ENCODE data around the gene KRT79.
"Not testable (repeated sequence)": the region's sequence is repeated elsewhere in the genome, so short reads cannot be mapped to it uniquely, and the experiment has no call there.

KRT79 gene

DNA sequence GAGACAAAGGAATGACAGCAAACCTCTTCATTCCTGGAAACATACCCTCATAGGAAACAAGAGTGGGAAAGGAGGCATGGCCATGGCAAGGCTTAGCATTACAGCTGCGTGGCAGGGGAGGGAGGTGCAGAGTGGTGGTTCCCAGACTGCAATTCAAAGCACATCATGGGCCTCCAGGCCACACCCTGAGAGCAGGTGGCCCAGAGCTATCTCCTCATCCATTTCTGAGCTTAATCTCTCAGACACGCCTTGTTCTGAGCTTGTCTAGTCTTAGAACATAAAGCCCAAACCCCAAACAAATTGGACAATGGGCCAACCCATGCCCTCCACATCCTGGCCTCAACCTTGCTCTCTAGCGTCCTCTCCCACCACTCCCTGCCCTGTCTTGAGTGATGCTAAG, 32.3 kb downstream of the KRT79 start:
- no peak for DNase-seq

DNA sequence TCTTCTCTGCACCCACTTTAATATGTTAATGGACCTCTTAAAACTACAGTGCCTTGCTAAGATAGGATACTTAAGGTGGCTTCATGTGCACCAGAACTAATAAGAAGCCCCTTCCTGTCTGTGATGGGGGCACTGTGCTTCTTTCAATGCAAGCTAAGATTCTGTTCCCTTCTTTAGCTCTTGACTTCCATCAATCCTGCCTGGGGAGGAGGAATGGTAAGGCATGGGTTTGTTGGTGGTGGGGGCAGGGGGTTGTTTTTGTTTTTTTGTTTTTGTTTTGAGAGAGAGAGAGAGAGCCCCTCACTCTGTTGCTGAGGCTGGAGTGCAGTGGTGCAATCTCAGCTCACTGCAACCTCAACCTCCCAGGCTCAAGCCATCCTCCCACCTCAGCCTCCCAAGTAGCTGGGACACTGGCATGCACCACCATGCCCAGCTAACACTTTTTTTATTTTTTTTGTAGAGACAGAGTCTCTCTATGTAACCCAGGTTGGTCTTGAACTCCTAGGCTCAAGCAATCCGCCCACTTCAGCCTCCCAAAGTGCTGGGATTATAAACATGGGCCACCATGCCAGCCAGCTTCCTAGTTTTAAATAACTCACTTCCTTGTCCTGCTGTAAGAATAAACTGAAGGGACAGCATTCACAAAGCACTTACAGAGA, 33.7 kb downstream of the KRT79 start:
- no peak for DNase-seq

DNA sequence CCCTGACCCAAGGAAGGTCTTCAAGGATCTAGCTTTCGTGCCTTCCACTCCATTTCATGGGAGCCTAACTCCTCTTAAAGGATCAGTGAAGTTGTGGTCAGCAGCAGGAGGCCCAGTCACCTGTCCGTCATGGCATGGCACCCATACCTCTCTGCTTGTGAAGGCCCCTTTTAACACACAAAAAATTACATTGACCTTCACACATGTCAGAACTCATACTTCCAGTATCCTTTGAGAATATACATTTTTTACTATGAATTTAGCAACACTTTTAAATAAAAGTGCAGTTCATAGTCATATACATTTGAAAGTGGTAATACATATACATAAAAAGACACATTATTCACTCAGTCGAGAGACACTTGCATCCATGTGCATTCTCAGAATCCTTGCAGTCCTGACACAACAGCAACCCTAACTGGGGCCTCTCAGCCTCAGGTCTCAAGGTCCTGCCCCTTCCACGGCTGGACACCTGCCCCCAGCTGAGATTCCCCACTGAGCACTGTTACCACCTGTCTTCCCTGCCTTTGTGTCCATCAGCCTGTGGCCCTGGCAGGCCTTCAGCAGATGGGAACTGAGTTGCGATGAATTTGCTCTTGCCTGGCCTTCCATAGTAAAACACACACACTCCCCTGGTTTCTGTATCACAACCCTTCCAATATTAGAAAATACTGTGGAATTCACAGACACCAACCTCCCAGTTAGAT, 34.5 kb downstream of the KRT79 start:
- no peak for DNase-seq

DNA sequence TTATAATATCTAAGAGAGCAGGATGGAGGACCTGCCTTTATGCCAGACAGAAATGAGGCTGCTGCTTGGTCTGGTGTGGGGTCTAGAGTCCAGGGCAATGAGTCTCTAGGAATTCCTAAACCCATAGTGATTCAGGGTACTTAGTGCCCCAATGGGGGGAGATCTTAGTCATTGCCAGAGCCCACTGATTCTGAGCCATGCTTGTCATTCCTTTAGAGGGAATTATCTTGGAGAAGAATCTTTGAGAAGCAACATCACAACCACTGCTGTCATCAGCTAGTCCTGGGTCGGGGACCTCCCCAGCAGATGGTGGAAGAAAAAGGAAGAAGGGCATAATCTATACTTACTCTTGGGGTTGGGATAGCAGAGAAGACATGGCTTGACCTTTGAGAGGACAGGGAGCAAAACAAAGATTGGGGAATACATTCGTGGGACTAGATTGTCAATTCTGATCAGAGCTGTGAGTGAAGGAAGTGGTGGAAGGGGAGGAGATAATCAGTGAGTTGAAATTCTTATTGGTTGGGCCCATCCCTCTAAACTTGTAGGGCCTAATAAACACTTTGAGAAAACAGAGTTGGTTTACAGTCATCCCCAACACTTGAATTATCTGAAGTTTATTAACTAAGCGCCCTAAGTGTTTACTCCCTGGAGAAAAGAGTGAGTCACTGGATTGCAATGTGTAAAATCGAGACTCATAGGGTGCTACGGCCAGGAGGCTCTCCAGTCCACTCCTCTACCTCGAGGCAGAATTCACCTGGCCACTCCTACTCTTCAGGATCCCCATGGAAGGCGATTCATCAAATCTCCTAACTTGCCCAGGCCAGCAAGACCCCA, 35.2 kb downstream of the KRT79 start:
- no peak for DNase-seq

DNA sequence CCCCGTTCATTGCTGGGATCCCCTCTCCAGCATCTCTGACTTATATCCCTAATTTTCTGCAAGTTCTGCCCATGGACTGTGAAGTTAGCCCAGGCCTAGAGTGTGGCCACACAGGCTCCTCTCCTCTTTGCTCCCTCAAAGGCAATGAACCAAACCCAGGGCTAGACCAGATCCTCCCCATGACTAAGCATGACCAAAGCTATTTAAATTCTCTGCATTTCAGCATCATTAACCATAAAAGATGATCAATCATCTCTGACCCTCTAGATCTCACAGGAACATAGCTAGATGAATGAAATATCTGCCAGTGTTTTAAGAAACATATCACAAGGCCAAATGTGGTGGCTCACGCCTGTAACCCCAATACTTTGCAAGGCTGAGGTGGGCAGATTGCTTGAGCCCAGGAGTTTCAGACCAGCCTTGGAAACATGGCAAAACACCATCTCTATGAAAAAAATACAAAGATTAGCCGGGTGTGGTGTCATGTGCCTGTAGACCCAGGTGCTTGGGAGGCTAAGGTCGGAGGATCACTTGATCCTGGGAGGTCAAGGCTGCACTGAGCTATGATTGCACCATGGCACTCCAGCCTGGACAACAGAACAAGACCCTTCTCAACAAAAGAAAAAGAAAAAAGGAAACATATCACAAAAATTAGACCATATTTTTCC, 36.0 kb downstream of the KRT79 start:
- DNase-seq, result no peak

DNA sequence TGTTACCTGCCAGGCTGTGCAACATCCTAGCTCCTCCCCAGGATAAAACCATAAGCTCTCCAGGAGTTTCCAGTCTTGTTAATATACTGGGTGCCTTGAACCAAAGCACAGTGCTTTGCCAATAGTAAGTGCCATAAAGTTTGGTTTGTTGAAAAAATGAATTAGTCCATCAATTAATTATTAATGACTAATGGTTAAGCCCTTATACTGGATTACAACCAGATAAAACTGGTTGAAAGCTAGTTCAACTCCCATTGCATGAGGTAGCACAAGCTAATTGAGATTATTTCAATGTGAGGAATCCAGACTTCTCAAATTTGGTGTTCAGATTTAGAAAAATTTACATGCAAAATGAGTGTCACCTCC, 36.6 kb downstream of the KRT79 start:
- no peak for DNase-seq

DNA sequence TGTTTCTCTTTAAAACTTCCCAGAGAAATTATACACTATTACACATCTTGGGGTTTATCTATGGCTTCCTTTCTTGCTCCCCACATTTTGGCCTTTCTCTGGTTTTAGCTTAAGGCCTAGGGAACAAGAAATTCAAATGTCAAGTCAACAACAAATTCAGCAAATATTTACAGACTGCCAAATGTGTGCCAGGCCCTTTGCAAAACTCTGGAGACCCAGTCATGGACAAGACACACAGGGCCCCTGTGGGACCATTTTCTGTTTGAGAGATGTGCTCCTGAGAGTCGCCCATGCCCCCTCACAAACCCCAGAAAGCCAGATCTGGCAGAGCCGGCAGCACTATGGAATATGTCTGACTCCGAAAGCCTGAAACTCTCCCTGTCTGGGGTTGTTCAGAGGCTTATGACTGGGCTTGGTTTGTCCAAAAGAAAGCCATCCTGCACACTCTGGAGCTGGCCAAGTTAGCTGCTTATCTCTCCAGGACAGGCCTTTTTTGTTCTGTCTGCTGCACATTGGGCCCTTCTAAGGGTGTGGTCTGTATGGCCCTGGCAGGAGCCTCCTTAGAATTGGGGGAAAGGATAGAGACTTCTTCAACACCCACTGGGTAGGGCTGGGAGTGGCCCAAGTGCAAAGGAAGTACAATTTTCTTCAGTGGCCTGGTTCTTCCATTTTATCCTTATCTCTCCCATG, 37.1 kb downstream of the KRT79 start:
- DNase-seq, result no peak

DNA sequence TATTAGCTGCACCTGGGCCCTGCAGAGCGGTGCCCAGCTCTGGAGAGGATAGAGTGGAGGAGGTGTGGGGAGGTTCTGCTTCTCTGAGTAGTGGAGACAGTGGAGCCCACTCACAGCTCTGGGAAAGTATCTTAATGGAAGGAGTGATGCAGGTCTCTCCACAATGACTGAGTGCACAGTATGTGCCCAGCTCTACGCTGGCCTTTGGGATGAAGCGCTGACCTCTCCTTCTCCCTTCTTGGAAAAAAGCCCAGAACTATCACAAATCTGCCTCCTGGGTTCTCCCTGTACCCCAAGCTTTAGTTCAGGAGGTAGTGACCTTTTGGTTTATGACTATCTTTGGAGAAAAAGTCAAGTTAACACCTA, 37.7 kb downstream of the KRT79 start:
- DNase-seq, result no peak

DNA sequence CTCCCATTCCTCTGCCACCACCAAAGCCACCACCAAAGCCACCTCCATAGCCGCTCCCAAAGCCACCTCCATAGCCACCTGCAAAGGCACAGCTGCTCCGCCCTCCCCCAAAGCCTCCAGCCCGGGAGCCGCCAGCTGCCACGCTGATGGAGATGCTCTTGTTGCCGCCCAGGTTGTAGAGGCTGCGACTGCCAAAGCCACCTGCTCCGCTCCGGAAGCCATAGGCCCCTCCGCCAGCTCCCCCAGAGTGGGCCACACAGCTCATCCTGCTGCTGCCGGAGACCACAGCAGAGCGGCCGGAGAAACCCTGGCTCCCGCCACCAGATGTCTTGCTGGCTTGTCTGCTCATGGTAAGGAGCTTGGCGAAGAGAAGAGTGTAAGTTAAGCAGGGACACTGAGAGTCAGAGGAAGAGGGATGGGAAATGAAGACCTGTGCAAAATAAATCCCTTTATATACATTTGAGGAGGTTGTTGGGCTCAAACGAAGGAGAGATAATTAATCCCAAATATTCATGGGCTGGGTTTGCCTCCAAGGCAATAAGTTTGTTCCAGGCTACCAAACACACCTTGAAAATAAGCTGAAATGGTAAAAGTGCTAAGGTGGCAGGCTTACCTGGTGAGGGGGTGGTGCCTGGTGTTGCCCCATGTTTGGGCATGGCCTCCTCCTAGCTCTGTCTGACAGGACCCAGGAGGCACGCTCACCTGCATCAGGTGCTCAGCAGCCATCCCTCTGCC, 38.2 kb downstream of the KRT79 start, which contains the start of gene KRT3:
KRT3 (minus strand) TSS at position 424 of the 735 bp plus-strand sequence; CDS start at position 349, 75 bp downstream.
- no peak for DNase-seq

DNA sequence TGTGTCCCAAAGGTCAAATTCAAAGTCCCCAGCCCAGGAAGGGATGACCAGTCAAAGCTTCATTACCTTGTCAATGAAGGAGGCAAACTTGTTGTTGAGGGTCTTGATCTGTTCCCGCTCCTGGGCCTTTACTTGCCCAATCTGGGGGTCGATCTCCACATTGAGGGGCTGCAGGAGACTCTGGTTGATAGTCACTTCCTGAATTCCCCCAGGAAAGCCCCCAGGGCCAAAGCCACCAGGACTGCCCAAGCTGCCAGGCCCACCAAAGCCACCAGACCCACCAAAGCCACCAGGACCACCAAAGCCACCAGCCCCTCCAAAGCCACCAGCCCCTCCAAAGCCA, 38.8 kb downstream of the KRT79 start:
- DNase-seq, result not testable (repeated sequence)

DNA sequence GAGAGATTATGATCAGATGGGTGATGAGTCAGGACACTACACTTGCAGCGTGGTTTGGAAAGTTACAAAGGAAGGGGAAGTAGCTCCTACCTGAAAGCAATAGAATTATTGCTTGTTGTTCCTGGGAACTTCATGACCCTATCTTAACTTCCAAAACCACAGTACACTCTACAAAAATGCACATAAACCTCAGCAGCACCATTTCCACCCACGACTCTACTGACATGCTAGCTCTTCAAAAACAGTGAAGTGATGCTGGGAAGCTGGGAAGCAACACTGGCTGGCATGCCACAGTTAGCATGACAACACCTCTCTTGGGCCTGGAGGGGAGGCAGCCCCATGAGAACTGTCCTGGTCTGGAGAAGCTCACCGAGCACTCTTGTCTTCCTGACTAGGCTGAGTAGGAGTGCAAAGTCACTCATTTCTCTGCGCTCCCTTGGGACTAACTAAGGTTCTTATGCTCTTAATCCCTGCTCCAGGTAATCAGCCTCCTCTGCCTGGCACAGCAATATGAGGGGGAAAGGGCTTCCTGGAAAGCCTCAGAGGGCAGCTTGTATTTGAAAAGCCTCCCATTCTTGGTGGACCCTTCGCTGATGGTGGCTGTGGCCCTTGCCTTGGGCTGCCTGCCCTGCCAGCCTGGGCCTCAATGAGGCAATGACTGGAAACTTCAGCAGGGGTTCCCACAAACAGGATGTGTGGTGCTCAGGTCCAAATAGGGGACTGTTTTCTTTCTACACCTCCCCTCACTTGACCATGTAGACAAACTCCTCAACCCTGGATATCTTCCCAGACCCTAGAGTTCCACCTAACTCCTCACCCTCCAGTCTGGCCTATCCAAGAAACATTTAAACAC, 39.4 kb downstream of the KRT79 start:
- DNase-seq, result peak; percentile 28

DNA sequence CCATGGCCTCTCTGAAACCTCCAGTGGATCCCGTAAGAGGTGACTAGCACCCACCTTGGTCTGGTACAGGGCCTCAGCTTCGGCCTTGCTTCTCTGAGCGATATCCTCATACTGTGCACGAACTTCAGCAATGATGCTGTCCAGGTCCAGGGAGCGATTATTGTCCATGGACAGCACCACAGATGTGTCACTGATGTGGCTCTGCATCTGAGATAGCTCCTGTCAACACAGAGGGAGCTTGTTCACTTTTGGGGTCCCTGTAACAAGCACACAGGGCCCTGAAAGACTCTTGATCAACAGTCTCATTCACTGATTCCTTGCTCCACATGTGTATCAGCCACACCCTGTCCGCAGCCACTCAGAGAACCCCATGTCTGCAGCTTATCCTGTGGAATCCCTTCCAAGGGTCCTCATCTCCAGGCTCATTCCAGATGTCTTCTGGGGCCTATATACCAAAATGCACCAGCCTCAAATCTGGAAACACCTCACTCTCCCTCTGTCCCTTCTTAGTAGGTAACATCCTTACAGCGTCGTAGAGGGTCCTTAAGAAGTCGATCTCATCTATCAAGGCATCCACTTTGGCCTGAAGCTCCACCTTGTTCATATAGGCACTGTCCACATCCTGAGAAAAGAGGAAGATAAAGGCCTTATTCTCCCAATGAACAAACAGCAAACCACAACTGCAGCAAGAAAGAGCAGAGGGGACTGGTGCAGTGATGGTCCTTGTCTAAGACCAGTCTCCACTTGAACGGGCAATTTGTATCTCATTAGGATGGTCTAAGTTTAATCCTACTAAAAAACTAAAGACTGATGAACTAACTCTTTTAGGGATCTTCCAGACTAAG, 41.7 kb downstream of the KRT79 start:
- no peak for DNase-seq

DNA sequence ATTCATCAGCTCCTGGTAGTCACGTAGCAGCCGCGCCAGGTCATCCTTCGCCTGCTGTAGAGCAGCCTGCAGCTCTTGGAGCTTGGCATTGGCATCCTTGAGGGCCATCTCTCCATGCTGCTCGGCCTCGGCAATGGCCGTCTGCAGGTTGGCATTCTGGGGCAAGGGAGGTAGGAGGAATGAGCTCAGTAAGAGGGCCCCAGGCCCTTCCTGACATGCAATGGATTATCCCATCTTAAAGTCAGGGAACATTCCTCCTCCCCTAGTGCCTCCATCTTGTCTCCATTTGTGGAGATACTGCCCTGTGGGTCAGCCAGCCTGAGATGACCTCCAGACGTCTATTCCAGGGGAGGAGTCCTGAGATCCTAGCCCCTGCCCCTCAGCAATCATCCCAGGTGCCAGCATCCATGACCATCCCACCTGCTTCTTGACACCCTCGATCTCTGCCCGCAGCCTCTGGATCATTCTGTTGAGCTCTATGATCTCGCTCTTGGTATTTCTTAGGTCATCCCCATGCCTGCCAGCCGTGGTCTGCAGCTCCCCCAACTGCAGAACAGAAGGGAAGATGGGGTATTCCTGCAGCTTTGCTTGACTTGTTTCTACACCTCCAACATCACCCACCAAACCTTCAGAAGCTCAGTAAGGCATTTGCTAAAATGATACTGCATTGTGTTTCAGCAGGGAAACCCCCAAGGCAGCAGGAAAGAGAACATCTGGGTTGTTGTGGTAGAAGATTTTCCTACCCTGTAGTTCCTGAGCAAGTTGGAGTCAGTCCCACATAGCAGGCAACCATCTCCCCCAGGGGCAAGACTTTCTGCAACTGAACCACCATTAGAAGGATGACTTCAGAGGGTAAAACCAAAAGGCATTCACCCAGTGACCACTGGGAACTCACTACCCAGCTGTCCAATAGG, 42.6 kb downstream of the KRT79 start:
- DNase-seq, result no peak

DNA sequence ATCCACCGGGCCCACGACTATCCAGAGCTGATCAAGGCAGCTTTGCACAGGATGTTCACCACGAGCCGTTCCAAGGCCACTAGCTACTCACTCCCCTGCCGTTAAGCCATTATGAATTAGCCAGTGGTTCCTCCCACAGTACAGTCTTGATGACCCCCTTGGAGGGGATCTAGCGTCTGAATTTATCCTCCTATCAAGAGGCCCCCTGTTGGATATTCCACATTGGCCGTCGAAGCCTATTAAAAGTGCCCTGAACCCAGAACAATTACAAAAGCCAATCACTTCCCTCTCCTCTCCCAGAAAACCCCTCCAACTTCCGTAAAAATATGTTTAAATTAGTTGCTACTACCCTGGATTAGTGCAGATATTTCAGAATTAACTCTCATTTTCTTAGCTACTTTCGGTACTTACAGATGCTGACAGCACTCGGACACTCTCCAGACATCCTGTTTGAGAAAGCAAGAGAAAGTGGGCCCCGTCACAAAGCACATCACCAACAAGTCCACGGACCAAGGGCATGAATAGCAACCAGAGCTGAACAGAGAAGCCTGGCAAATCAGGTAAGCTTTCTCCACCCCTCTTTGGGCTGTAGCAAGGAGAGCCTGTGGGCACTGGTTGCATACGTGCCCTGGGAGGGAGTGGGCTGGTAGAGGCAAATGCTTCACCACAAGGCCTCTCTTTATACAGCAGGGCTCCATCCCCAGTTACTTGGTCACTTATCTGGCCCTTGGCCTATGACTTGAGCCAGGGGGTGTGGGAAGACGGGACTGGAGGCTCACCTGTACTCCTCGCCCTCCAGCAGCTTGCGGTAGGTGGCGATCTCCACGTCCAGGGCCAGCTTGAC, 43.5 kb downstream of the KRT79 start:
- DNase-seq, result no peak

DNA sequence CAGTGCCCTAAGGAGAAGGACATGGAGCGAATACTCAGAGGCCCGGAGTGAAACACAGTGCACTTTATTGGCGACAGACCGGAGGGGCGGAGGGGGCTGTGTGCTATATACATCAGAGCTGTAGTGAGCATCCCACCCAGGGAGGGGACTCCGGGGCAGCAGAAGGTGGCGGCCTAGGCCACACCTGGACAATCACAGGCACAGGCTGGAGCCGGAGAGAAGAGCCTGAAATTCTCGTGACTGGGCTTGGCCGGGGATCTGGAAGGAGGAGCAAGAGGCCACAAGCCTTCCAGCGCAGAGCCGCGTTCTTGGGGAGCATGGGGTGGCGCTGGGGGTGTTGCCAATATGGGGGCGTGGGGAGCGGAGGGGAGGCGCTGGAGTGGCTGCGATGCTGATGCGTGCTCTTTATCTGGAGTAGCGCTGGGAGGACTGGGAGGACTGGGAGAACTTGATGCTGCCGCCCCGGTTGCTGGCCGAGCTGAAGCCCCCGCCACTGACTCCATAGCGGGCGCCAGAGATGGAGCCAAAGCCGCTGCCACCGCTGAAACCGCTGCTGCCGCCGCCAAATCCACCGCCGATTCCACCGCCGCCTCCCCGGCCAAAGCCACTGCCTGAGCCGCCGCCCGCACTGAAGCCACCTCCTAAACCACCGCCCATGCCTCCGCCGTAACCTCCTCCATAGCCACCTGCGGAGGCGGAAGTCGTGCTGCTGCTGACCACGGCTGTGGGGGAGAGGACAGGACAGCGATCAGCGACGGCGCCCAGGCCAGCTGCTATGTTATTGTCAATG, 44.3 kb downstream of the KRT79 start:
- no peak for DNase-seq

DNA sequence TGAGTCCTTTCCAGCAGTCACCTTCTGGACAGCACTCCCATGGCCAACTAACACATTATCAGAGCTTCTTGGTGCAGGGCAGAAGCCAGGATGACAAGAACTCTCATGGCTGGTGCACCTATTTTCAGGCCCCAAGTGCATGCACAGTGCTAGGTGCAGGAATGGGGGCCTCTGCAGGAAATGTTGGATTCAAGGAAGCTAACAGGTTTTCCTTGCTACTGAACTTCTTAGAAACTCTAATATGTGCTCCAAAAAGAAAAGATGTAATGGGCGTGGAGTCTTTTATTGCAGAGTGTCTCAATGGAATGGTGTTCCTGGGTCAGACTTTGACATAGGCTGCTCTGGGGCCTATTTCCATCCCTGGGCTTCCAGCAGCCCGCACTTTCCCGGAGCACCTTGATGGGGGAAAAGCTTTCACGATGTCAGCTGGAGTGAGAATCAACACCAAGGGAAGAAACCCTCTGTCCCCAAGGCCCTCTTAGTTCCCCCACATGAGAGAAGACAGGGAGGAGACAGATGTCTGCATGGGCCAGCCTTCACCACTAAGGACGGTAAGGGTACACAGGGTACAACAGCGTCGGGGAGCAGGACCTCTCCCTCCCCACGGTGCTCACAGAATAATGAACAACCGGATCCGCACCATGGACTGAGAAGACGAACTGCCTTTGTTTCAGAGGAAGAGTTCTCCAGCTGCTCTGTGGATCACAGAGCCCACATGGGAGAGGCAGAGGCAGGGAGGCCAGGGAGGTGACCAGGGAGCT, 45.1 kb downstream of the KRT79 start:
- no peak for DNase-seq
